HCT116 (cell line): Measurements from ENCODE around the gene INPPL1.

Experiments used
- POLR2A ChIP-seq: IDR thresholded peaks from 2 replicates; pipeline ENCODE4 v1.7.0; 2011; ENCODE audit warnings: borderline replicate concordance; ENCODE audit not compliant: insufficient read depth, insufficient read length; ENCODE audit errors: extremely low read depth
- TF ChIP-seq, protein P1 (sequence below), 3 experiments: fragments of 200-600 bp in 1 of 3; sonication (generic) in 1 of 3; IDR thresholded peaks in 2 of 3; conservative IDR thresholded peaks in 1 of 3; 2 replicates each; pipeline ENCODE4 v1.5.1; 2012 to 2017; ENCODE audit warnings: low read depth in 2 of 3, low read length in 2 of 3, antibody characterized with exemption in 1 of 3, borderline replicate concordance in 1 of 3, control low read depth in 1 of 3, mild to moderate bottlenecking in 1 of 3, mixed read lengths in 1 of 3, mixed run types in 1 of 3, moderate library complexity in 1 of 3; ENCODE audit not compliant: insufficient read depth in 1 of 3

DNA sequence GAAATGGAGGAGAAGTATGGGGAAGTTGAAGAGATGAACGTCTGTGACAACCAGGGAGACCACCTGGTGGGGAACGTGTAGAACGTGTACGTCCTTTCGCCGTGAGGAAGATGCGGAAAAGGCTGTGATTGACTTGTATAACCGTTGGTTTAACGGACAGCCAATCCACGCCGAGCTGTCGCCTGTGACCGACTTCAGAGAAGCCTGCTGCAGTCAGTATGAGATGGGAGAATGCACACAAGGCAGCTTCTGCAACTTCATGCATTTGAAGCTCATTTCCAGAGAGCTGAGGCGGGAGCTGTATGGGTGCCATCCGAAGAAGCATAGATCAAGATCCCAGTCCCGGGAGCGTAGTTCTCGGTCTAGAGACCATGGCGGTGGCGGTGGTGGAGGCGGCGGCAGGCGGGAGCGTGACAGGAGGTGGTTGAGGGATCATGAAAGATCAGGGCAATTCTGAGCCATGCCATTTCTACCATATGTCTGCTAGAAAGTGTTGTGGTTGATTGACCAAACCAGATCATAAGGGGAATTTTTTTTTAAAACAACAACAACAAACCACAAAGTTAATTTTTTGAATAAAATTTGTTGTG lies 56.3 kb downstream of the INPPL1 start:
- TF ChIP-seq, protein P1, sequence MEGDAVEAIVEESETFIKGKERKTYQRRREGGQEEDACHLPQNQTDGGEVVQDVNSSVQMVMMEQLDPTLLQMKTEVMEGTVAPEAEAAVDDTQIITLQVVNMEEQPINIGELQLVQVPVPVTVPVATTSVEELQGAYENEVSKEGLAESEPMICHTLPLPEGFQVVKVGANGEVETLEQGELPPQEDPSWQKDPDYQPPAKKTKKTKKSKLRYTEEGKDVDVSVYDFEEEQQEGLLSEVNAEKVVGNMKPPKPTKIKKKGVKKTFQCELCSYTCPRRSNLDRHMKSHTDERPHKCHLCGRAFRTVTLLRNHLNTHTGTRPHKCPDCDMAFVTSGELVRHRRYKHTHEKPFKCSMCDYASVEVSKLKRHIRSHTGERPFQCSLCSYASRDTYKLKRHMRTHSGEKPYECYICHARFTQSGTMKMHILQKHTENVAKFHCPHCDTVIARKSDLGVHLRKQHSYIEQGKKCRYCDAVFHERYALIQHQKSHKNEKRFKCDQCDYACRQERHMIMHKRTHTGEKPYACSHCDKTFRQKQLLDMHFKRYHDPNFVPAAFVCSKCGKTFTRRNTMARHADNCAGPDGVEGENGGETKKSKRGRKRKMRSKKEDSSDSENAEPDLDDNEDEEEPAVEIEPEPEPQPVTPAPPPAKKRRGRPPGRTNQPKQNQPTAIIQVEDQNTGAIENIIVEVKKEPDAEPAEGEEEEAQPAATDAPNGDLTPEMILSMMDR (IDR thresholded peaks at IDR 0.05 in 2 of 3, conservative IDR thresholded peaks at IDR 0.05 in 1 of 3; ENCODE audit: borderline replicate concordance in 1 of 3, insufficient read depth in 1 of 3, low read depth in 2 of 3, low read length in 2 of 3), result no peak
- no peak for TF ChIP-seq POLR2A
